B cell (primary cell): Measurements from ENCODE around the gene NFKBIL1. TPM values are rescaled to one million over a fixed set of nuclear protein-coding genes. Genes with fewer than 3 reads are reported as not detected.

Source experiments
- ATAC-seq: fragments of 200-7000 bp; cut with Tn5 transposase; one replicate; pipeline ENCODE4 v1.10.0; 2021; ENCODE audit warnings: low read depth, mild to moderate bottlenecking, moderate number of reproducible peaks, moderate library complexity
- CTCF ChIA-PET: fragments of 350-600 bp; sonication (Branson Sonifier 250); formaldehyde crosslinking; loops from one replicate; lab custom pipeline; 2021; ENCODE audit warnings: antibody characterized with exemption, inconsistent platforms; lab: Charles Lee
- POLR2A ChIA-PET: fragments of 350-600 bp; sonication (Branson Sonifier 250); formaldehyde crosslinking; loops from one replicate; lab custom pipeline; 2021; ENCODE audit warnings: antibody characterized with exemption; lab: Charles Lee
- DNase-seq: peaks from one replicate; pipeline ENCODE4 v3.0.0; 2013
- H2AFZ ChIP-seq: 2 replicates; pipeline ENCODE4 v1.6.1; 2012; ENCODE audit warnings: mild to moderate bottlenecking, low read depth, low read length; ENCODE audit not compliant: insufficient read depth, poor library complexity, severe bottlenecking
- H3K27ac ChIP-seq, 2 donors: 1 replicate in 1 of 2; 2 replicates in 1 of 2; pipeline ENCODE4 v1.5.1; 2012 to 2013; ENCODE audit warnings: low read length in 2 of 2, mild to moderate bottlenecking in 2 of 2, moderate library complexity in 1 of 2
- H3K27me3 ChIP-seq, 4 experiments: fragments of 200-600 bp in 1 of 4; sonication (generic) in 1 of 4; replicated peaks in 1 of 4; 1 replicate in 2 of 4; 2 replicates in 2 of 4; pipeline versions ENCODE4 v1.6.1 to v1.7.0; 2013 to 2016; ENCODE audit warnings: low read length in 3 of 4, mild to moderate bottlenecking in 2 of 4, mixed read lengths in 1 of 4, moderate library complexity in 1 of 4; ENCODE audit not compliant: insufficient read depth in 4 of 4, control insufficient read depth in 3 of 4; ENCODE audit errors: control extremely low read depth in 1 of 4
- H3K36me3 ChIP-seq, 2 experiments: replicated peaks in 1 of 2; 1 replicate in 1 of 2; 2 replicates in 1 of 2; pipeline versions ENCODE4 v1.6.1 to v1.7.1; 2013; ENCODE audit warnings: low read length in 1 of 2; ENCODE audit not compliant: insufficient read depth in 2 of 2, control insufficient read depth in 1 of 2; ENCODE audit errors: control extremely low read depth in 1 of 2, extremely low read depth in 1 of 2
- H3K4me1 ChIP-seq, 2 donors: fragments of 200-600 bp in 1 of 2; sonication (generic) in 1 of 2; 1 replicate in 1 of 2; 2 replicates in 1 of 2; pipeline versions ENCODE4 v1.5.1 to v1.6.1; 2013 to 2017; ENCODE audit warnings: low read length in 2 of 2; ENCODE audit not compliant: control insufficient read depth in 2 of 2, insufficient read depth in 2 of 2
- H3K4me2 ChIP-seq: replicated peaks from 2 replicates; pipeline ENCODE3; 2012; ENCODE audit warnings: mild to moderate bottlenecking, low read depth, low read length; ENCODE audit not compliant: poor library complexity, severe bottlenecking
- H3K4me3 ChIP-seq, 5 experiments: fragments of 200-600 bp in 1 of 5; sonication (generic) in 1 of 5; 1 replicate in 3 of 5; 2 replicates in 2 of 5; pipeline versions ENCODE4 v1.5.1 to v1.7.0; 2011 to 2016; ENCODE audit warnings: low read length in 4 of 5, mild to moderate bottlenecking in 4 of 5, low read depth in 2 of 5, control low read depth in 1 of 5, moderate library complexity in 1 of 5; ENCODE audit not compliant: insufficient read depth in 1 of 5; ENCODE audit errors: control extremely low read depth in 1 of 5, extremely low read depth in 1 of 5
- H3K79me2 ChIP-seq: fragments of 200-600 bp; sonication (generic); one replicate; pipeline ENCODE4 v1.6.0; 2016; ENCODE audit warnings: low read length; ENCODE audit not compliant: control insufficient read depth, insufficient read depth
- H3K9ac ChIP-seq: fragments of 200-600 bp; sonication (generic); 2 replicates; pipeline ENCODE4 v1.6.1; 2017; ENCODE audit warnings: mild to moderate bottlenecking, low read length, moderate library complexity
- H3K9me3 ChIP-seq, 3 donors: one replicate each; pipeline versions ENCODE4 v1.6.1 to v1.7.1; 2013; ENCODE audit warnings: low read length in 2 of 3; ENCODE audit not compliant: control insufficient read depth in 2 of 3, insufficient read depth in 1 of 3; ENCODE audit errors: control extremely low read depth in 1 of 3
- H4K20me1 ChIP-seq: 2 replicates; pipeline ENCODE4 v1.6.0; 2012; ENCODE audit warnings: mild to moderate bottlenecking, low read length; ENCODE audit not compliant: insufficient read depth, control insufficient read depth, poor library complexity, severe bottlenecking
- H3K27ac Mint-ChIP-seq: one replicate; pipeline ENCODE4 v1.8.0; 2021; ENCODE audit warnings: mixed read lengths
- H3K27me3 Mint-ChIP-seq: one replicate; pipeline ENCODE4 v1.8.0; 2021; ENCODE audit warnings: mixed read lengths
- H3K4me1 Mint-ChIP-seq: one replicate; pipeline ENCODE4 v1.8.0; 2021; ENCODE audit warnings: mixed read lengths
- H3K4me3 Mint-ChIP-seq: one replicate; pipeline ENCODE4 v1.8.0; 2021; ENCODE audit warnings: mixed read lengths
- H3K9me3 Mint-ChIP-seq: one replicate; pipeline ENCODE4 v1.8.0; 2022; ENCODE audit warnings: mixed read lengths; ENCODE audit not compliant: insufficient read depth
- EZH2 ChIP-seq: IDR thresholded peaks from 2 replicates; pipeline ENCODE4 v1.6.1; 2012; ENCODE audit warnings: borderline replicate concordance, low read depth, mild to moderate bottlenecking, moderate library complexity, low read length; ENCODE audit not compliant: insufficient read depth, poor library complexity, severe bottlenecking
- WGBS: methylation state at CpG from one replicate; pipeline ENCODE4 v1.1.5; 2013; ENCODE audit warnings: missing lambda C conversion rate; ENCODE audit not compliant: insufficient coverage; 5-methylcytosine and 5-hydroxymethylcytosine counted together
- intact Hi-C: fragments of 100-400 bp; cut with micrococcal nuclease; formaldehyde crosslinking; loops from one replicate; pipeline ENCODE4 v1.10.0; 2022
- polyA plus RNA-seq: library from polyadenylated mRNA; depleted of rRNA; stranded (reverse); fragments of >200 nt; gene quantifications from 2 replicates; pipeline ENCODE4 v1.2.3, GENCODE V29; 2012
- total RNA-seq, 2 donors: library from RNA; stranded (reverse); fragments of 120-200 nt in 1 of 2; gene quantifications; 1 replicate in 1 of 2; 2 replicates in 1 of 2; pipeline versions ENCODE4 v1.2.3 to v1.2.4, GENCODE V29; 2013 to 2022
- TF ChIP-seq, protein P1 (sequence below): fragments of 200-600 bp; IDR thresholded peaks from one replicate; pipeline ENCODE4 v1.8.0; 2022; ENCODE audit warnings: antibody characterized with exemption, mild to moderate bottlenecking

The NFKBIL1 gene
- total and polyA plus RNA-seq, 2 donors (not counting 1 experiment from before 2014, with no cell fraction given), result 10.3 to 18.4 TPM

DNA sequence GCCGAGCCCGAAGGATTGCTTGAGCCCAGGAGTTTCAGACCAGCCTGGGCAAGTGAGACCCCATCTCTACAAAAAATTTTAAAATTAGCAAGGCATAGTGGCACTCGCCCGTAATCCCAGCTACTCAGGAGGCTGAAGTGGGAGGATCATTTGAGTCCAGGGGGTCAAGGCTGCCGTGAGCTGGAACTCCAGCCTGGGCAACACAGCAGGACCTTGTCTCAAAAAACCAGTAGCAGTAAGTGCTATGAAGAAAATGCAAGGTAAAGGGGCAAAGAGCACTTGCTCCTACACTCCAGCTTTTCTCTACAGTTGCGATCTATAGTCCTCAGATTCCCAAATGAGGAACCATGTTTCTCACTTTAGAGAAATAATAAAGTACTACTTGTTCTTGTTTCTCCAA is 3.8 kb upstream of the NFKBIL1 start:
- no peak overlapping the region for H3K4me2 ChIP-seq
- no peak overlapping the region for H3K27ac ChIP-seq
- H3K36me3 ChIP-seq, result peaks cover 0 to 23% of the 10 kb centered on the region in 2 experiments
- CTCF ChIA-PET, result interaction anchor here (2.3 to 29.4 kb wide), 3 partner anchors 7 to 47 kb away, joined by 6 to 2241 read pairs (median 23); partner anchors contain the start of genes LST1, LTB, NCR3 and TNF
- no peak overlapping the region for H3K9ac ChIP-seq
- Mint-ChIP-seq H3K27ac (no peak overlapping the region), H3K27me3 (no peaks in the 10 kb centered on the region), H3K4me1 (peaks cover 54% of the 10 kb centered on the region), H3K9me3 (no peaks in the 10 kb centered on the region), H3K4me3 (no peak overlapping the region)
- TF ChIP-seq, protein P1, sequence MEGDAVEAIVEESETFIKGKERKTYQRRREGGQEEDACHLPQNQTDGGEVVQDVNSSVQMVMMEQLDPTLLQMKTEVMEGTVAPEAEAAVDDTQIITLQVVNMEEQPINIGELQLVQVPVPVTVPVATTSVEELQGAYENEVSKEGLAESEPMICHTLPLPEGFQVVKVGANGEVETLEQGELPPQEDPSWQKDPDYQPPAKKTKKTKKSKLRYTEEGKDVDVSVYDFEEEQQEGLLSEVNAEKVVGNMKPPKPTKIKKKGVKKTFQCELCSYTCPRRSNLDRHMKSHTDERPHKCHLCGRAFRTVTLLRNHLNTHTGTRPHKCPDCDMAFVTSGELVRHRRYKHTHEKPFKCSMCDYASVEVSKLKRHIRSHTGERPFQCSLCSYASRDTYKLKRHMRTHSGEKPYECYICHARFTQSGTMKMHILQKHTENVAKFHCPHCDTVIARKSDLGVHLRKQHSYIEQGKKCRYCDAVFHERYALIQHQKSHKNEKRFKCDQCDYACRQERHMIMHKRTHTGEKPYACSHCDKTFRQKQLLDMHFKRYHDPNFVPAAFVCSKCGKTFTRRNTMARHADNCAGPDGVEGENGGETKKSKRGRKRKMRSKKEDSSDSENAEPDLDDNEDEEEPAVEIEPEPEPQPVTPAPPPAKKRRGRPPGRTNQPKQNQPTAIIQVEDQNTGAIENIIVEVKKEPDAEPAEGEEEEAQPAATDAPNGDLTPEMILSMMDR, result no peak
- no peak for TF ChIP-seq EZH2
- 100% methylated on average over 2 of the region's 6 CpGs for WGBS
- H4K20me1 ChIP-seq, result peaks cover 23% of the 10 kb centered on the region
- peaks cover 0 to 3% (median 0%) of the 10 kb centered on the region in 3 donors for H3K9me3 ChIP-seq
- no peaks in the 10 kb centered on the region for H3K27me3 ChIP-seq
- H2AFZ ChIP-seq, result no peak overlapping the region
- DNase-seq (peak; percentile 7), ATAC-seq (no peak)
- peaks cover 47 to 56% of the 10 kb centered on the region in 2 donors for H3K4me1 ChIP-seq
- no peak overlapping the region for H3K4me3 ChIP-seq
- intact Hi-C loops, result loop anchor here (5.0 kb wide), 1 partner anchor 194 kb away; the partner anchor contains the start of gene CLIC1
- POLR2A ChIA-PET, result no interaction called here
- peaks cover 43% of the 10 kb centered on the region for H3K79me2 ChIP-seq

DNA sequence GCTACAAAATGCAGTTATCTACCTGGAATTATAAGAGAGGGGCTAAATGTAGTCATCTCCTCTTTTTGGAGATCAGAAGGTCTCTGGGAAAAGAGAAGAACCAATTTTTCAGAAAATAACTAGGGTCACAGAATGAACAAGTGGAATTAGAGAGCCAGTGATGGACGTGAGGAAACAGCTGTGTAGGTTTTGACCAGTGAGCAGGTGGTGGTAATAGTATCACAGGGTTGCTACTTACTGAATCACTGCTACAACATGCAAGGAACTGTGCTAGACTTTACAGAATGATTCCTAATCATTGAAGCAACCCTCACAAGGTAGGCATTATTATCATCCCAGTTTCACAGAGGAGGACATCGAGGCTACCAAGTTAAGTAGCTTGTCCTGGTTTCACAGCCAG is 2.7 kb upstream of the NFKBIL1 start:
- H3K27ac Mint-ChIP-seq, result no peak overlapping the region
- WGBS, result 100% methylated on average over 1 of the region's 2 CpGs
- H3K9ac ChIP-seq, result no peak overlapping the region
- H4K20me1 ChIP-seq, result peaks cover 13% of the 10 kb centered on the region
- H2AFZ ChIP-seq, result no peak overlapping the region
- no peaks in the 10 kb centered on the region for H3K27me3 ChIP-seq
- ChIA-PET CTCF (interaction anchor here (1.3 to 29.4 kb wide), 2 partner anchors 46 to 50 kb away, joined by 4 to 2241 read pairs; partner anchors contain the start of genes LST1, LTB, NCR3 and TNF), POLR2A (interaction anchor here (42.6 kb wide), 1 partner anchor 40 kb away, joined by 1450 read pairs; the partner anchor contains the start of genes LST1, LTA, LTB and NCR3)
- peaks cover 37 to 53% of the 10 kb centered on the region in 2 donors for H3K4me1 ChIP-seq
- no peak for ATAC-seq
- no peak overlapping the region for H3K4me2 ChIP-seq
- H3K9me3 Mint-ChIP-seq, result no peaks in the 10 kb centered on the region
- H3K4me3 Mint-ChIP-seq, result peak overlapping the region; percentile 6
- H3K36me3 ChIP-seq, result peaks cover 0 to 12% of the 10 kb centered on the region in 2 experiments
- H3K9me3 ChIP-seq, result peaks cover 0 to 3% (median 0%) of the 10 kb centered on the region in 3 donors
- no peaks in the 10 kb centered on the region for H3K27me3 Mint-ChIP-seq
- TF ChIP-seq, protein P1, result no peak
- no peak for TF ChIP-seq EZH2
- no peak for DNase-seq
- intact Hi-C loops, result loop anchor here (5.0 kb wide), 1 partner anchor 193 kb away; the partner anchor contains the start of gene CLIC1
- peaks cover 51% of the 10 kb centered on the region for H3K4me1 Mint-ChIP-seq
- no peak overlapping the region for H3K27ac ChIP-seq
- H3K4me3 ChIP-seq, result no peak overlapping the region
- H3K79me2 ChIP-seq, result peaks cover 37% of the 10 kb centered on the region
